ENCODE measurements around the gene HIVEP3.

HIVEP3 gene

DNA sequence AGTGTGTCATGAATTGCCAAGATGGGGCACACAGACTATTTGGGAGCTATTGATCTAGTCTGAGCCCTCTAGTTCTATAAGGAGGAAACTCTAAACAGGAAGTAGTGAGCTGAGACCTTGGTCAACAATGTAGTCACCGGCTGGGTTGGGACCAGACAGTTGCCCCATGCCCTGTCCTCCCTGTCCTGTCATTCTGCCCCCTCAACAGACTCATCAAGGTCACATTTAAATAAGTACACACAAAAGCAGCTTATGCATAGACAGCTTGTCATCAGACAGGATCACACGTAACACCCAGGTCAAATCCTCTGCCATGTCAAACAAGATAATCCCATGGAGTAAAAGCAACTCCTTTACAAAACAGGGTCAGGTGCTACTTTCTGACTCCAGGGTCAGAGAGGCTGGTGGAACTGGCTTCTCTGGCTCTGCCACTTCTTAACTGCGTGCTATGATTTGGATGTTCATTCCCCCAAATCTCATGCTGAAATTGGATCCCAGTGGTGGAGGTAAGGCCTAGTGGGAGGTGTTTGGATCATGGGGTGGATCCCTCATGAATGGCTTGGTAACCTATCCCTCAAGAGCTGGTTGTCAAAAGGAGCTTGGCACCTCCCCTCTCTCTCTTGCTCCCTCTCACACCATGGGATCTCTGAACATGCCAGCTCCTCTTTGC is 128.9 kb downstream of the HIVEP3 start:
- no peak for DNase-seq (ENCODE audit: low spot score)

DNA sequence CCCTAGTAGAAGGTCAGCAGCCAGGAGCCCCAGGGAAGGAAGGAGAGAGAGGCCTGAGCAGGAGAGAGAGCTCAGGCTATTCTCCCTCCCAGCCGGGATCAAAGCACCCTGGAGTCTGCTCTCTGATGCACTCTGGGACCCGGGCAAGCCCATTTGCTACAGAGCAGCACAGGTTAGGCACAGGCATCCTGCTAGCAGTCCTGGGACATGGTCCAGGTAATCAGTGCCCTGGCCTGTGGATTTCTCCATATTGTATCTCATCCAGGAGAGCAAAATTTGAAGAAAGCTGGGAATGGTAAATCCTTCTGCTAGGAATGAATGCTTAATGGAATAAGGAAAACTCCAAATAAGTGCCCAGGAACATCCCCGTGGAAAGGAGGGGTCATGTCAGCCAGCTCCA is 130.3 kb downstream of the HIVEP3 start:
- DNase-seq (ENCODE audit: low spot score) = no peak

DNA sequence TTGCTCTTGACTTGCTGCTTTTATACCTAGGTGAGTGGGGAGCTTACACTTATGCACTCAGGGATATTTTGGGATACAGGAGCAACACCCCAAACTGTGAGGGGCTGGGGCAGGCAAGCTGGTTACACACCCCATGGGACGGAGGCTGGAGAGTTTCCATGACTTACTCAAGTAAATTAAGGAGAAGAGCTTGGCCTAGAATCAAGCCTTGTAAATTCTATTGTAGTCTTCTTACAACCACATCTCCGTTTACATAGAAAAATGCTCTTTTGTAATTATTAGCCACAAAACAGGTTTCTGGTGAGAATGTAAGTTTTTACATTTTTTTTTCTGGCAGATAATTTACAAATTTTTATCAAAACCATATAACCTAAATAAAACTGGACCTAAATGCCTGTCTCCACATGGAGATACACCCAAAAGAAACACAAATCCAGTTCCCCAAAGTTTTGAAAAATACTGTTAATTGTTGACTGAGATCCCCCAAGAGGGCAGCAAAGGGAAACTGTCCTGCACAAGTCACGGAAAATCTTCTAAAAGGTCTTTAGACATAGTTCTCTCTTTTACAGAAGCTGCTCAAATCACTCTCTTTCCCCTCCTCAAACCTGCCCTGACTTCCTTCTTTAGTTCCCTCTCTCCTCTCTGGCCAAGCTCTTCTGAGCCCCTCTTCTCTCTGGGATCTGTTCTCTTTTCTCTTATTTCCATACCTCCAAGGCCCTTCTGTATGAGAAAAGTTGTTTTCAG is 134.0 kb downstream of the HIVEP3 start:
- DNase-seq (ENCODE audit: low spot score) = no peak

DNA sequence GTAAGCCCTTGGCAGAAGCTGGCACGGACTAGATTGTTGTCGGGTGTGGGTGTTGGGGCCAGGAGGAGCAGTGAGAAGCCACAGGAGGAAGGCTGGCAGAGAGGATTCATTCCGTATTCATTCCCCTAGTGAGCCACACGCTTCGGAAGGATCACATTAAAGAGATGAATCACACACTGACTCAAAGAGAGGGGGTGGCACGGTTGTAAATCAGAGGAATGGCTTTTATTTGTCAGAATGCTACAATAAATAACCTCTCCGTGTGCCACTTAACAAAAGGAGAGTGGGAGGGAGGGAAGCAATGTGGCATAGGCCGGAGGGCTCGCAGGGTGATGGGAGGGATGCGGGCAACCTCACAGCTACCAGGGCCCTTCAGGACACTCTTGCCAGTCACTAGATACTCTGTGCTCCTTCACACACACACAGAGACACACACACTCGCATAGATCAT is 135.5 kb downstream of the HIVEP3 start:
- no peak for DNase-seq (ENCODE audit: low spot score)

DNA sequence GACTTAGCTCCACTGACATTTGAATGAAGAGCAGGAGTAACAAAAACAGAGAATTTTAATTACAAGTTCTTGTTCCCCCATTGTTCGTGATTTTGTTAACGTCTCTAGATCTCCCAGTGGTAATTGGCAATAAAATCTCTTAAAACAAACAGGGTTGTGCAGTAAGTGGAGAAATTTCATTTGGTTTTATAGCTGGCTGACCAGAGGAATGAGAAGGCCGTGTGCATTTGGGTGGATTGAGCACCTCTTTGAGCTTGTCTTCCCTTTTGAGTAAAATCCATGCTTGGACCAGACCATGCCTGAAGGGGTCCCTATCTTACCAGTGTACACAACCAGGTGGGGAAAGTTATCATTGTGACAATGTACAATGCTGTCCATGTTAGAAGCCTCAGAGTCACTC is 137.8 kb downstream of the HIVEP3 start:
- no peak for DNase-seq (ENCODE audit: low spot score)

DNA sequence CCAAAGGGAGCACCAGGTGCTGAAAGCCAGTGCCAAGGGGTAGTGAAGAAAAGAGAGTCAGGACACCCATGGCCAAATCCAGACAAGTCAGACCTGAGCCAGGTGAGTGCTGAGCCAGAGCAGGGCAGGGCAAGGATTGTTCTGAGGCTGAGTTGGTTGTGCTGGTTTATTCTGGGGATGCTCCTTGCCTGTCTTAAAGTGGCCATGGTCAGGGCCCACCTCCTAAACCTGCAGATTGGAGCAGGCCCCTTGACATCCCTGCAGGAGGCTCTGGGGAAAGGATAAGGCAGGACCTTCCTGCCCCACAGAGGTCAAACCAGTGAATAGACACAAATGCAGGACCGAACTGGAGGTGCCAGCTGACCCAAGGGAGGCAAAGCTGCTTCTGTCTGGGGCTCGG is 138.4 kb downstream of the HIVEP3 start:
- DNase-seq (ENCODE audit: low spot score) = no peak

DNA sequence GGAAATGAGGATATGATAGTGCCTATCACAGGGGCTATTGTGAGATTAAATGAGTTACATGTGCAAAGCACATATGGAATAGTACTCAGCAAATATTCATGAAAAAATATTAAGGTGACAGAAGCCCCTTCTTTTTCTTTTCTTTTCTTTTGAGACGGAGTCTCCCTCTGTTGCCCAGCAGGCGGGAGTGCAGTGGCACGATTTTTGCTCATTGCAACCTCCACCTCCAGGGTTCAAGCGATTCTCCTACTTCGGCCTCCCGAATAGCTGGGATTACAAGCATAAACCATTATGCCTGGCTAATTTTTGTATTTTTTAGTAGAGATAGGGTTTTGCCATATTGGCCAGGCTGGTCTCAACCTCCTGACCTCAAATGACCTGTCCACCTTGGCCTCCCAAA is 139.4 kb downstream of the HIVEP3 start:
- DNase-seq (ENCODE audit: low spot score) = no peak

DNA sequence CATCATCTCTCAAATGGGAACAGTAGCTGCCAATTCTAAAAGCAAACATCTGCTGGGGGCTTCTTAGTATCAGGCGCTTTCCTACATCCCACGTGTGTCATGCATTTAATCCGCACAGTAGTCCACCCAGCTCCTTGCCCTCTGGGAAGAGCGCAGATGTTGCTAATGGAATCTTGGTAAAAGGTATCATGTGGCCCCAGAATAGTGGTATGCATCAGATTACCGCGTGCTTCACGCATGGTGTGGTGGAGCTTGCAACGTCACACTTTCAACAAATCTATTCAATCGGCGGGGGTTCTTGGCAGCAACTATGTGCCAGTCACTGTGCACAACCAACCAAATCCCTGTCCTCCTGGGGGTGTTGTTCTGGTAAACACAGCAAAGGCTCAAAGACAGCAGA is 141.0 kb downstream of the HIVEP3 start:
- no peak for DNase-seq (ENCODE audit: low spot score)

DNA sequence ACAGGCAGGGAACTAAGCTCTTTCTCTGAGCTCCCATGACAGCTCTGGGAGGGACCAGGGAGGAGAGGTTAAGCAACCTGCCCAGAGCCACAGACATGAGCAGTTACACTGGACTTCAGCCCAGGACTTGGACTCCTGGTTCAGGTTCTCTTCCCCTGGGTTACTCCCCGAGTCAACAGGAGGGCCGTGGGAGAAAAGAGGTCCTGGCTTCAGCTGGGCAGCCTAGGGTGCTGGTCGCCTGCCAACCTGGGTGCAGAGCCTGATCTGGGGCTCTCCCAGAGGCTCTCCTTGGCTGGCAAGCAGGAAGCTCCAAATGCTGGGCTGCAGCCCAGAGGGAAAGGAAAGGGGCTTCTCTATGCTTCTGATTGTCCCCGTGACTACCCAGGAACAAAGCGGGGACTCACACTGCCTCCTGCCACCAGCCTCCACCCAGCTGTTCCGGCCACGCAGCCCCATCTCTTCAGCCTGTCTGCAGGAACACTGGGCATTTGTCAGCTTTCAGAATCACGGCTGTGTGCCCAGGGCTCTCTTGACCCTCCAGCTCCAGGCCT is 141.8 kb downstream of the HIVEP3 start:
- no peak for DNase-seq (ENCODE audit: low spot score)

DNA sequence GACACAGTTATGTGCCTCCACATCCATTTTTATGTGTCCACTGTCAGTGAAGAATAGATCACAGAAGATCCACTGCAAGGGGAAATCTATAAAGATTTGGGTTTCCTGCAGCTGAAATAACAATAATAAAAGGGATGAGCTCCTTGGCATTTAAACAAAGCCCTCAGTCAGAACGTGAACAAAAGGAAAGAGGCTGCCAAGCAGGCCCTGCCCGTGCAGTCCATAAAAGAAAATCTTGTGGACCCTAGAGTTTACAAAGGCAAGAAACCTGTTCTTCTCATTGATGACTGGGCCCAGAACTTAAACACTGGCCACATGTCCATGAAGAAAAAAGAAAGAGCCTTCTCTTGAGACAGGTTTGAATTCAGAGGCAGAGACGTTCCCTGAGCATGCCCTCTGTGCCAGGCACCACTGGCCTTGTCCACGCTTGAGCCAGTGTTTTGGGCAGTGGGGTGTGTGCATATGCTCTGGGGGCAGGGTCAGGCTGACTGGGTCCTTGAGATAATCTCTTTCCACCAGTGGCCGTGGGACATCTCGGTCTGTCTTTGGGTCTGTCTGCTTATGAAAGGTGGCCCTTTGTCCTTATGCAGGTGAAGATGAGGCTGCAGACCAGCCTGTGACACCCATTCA is 142.7 kb downstream of the HIVEP3 start:
- DNase-seq (ENCODE audit: low spot score) = no peak

DNA sequence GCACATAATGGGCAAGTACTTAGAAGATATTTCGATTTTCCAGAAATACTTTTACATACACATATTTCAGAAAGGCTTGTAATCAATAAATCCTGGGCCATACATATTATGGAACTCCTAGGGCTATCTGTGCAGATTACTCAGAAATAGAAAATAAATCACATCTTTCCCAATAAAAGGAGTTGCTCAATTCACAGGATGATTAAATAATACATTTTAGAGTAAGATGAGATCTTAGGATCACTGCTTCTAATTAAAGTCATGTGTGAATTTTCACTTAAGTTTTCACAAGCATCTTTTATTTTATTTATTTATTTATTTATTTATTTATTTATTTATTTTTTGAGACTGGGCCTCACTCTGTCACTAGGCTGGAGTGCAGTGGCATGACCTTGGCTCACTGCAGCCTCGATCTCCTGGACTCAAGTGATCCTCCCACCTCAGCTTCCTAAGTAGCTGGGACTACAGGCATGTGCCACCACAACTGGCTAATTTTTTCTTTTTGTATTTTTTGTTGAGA is 144.2 kb downstream of the HIVEP3 start:
- no peak for DNase-seq (ENCODE audit: low spot score)

DNA sequence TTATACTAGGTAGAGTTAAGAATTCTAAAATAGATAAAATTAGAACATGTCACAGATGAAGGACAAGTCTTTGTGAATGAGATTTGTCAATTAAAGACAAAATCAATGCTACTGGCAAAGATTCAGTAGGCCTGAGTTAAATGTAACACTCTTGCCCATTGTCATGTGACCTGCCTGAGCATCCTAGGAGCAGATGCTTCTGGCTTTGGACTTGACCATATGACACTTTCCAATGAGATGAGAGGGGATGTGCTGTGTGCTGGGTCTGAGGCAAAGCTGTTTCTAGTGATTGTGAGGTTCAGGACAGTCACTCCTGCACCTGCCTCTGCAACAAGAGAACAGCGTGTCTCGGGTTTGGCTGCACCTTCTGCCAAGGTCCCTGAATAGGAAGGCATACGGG is 144.9 kb downstream of the HIVEP3 start:
- no peak for DNase-seq (ENCODE audit: low spot score)

DNA sequence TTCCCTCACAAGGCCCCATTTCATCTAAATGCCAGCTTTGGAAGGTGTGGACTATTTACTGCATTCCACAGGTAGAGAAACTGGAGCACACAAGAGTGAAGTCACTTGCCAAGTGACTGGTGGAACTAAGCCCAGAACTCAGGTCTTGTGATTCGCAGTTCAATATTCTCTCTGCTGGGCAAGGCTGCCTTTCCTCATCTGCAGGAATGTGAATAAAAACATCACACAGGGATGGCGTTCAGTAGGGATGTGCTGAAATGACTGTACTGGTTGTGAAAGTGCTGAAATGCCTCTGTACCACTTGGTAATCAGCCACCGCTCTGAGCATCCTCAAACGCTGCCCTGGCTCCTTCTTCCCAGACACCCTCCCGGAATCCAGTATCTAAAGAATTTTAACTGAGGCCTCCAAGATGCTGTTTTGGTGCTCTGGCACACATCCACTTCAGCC is 145.6 kb downstream of the HIVEP3 start:
- no peak for DNase-seq (ENCODE audit: low spot score)

DNA sequence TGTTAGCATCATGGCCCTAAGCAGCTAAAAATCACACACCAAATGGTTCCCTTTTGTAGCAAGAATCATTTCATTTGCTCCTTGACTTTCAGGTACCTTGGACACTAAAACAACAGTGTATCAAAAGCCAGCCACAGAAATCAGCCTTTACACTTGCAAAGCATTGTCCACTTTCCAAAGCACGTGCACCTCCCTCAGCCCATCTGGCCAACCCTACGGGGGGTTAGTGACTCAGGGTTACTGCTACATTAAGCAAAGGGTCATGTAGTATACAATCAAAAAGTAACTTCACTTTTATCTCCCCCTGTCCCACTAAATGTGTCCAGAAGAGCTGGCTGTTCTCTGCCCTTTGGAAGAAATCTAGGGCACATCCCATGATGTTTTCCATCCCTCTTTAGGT is 149.7 kb downstream of the HIVEP3 start:
- DNase-seq (ENCODE audit: low spot score) = no peak

DNA sequence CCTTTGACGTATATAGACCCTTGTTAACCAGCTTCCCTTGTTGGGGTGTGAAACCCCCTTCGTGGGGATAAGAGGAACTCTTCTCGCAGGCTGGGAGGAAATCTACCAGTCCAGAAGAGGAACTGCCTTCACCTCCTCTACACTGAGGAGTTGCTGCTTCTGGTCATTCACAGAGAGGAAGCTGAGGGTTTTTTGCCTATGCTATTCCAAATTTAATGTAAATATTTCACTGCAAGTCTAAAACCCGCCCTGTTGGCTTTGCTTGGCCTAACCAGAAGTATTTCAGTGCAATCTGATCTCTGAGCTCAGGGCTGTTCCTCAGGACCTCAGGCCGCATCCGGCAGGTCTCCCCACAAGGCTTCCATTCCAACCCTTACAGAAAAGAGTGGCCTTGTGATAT is 150.1 kb downstream of the HIVEP3 start:
- no peak for DNase-seq (ENCODE audit: low spot score)

DNA sequence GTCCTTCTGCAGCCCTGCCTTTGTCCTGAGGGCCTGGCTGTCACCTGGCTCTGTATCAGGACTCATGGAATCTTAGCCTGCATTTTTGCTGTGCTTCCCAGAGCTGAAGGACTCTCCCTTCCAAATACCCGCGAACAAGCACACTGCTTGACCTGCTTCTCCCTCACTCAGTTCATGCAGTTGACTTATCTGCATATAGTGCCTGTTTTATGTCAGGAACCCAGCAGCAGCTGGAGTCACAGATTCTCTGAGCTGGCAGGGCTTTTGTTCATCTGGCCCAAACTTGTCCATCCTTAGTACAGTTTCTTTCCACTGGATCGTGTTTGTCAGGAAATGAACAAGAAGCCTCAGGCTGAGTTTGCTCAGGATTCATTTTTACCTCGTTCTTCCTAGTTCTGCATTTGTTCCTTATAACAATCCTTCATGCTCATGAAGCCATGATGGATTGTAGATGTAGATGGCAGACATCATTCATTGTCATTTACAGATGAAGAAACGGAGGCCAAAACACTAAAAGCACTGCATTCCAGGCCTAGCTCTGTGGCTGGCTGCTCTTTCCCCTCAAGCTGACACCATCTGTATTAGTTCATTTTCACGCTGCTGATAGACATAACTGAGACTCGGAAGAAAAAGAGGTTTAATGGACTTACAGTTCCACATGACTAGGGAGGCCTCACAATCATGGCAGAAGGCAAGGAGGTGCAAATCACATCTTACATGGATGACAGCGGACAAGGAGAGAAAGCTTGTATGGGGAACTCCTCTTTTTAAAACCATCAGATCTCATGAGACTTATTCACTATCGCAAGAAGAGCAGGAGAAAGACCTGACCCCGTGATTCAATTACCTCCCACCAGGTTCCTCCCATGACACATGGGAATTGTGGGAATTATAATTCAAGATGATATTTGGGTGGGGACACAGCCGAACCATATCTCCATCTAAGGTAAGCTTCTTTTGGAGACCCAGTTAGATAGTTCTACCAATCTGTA is 150.9 kb downstream of the HIVEP3 start:
- DNase-seq (ENCODE audit: low spot score) = no peak

DNA sequence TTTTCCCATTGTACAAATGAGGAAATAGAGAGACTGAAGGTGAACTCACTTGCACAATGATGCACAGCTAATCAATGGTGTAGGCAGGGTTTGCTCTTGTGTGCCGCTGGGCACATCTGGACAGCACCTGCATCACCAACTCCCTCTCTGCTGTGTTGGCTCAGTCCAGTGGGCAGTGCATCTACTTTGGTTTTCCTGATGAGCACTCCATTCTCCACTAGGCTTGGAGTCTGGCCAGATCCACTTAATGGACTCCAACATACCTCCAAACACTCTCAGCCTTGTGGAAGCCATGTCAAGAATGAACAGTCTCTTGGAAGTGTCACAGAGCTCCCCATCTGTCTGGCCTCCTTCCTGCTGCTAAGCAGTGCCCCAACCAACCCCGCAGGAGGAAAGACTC is 152.2 kb downstream of the HIVEP3 start:
- DNase-seq (ENCODE audit: low spot score) = no peak

DNA sequence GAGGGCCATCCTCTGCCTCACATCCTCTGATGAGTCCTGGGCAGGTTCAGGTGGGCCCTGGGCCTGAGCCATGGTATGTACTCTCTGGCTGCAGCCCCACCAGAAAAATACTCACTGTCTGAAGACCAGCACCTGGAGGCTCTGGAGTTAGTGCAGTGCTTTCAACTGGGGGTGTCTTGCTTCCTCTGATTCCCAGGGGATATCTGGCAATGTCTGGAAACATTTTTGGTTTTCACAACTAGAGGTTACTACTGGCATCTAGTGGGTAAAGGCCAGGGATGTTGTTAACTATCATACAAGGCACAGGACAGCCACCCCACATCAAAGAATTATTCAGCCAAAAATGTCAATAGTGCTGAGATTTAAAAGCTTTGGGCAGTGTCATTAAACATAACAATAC is 152.7 kb downstream of the HIVEP3 start:
- no peak for DNase-seq (ENCODE audit: low spot score)

DNA sequence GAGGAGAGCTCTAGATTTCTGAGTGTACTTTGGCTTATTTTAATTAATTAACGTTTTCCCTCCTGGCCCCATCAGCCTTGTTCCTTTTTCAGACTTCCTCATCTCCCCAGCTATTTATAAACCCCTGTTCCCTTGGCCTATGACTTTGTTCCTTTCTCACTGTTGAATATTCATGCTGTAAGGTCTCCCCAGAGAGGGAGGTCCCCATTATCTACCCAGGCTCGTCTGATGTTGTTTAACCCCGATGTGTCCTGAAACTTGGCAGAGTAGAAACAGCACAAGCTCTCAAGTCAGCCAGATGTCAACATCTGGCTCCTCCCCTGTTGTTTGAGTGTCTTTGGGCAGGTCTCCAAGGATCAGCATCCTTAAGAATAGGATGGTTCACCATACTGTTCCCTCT is 153.6 kb downstream of the HIVEP3 start:
- DNase-seq (ENCODE audit: low spot score) = no peak

DNA sequence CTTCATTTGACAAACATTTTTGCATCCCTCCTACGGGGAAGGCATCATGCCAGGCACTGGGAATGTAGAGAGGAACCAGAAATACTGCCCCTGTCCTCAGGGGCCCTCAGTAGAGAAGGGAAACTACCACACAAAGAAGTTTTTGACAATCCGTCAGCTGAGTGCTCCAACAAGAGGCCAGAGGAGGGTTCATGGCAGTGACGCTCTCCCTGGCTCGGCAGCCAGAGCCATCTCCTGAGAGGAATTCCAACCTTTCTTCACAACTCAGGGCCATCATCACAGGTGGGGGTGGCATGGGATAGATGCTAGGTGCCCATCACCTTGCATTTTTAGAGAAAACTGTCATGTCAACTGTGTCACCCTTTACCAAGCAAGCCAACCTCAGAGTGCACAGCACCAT is 154.1 kb downstream of the HIVEP3 start:
- DNase-seq (ENCODE audit: low spot score) = no peak

DNA sequence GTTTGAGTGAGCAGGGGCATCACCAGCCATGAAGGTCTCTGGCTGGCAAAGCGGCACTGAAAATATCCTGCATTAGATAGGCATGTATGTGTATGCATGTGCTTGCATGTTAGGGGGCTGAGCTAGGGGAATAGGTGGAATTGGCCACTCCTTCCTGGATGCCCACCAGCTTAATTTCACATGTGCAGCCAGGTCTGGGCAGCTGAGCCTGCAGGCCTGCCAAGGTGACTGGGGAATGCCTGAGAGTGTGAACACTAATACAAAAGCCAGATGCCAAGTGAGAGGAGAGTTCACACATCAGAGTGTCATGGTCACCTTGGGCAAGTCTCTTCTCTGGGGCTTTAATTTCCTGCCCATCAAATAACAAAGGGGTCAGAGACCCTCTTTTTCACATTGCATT is 155.9 kb downstream of the HIVEP3 start:
- no peak for DNase-seq (ENCODE audit: low spot score)

DNA sequence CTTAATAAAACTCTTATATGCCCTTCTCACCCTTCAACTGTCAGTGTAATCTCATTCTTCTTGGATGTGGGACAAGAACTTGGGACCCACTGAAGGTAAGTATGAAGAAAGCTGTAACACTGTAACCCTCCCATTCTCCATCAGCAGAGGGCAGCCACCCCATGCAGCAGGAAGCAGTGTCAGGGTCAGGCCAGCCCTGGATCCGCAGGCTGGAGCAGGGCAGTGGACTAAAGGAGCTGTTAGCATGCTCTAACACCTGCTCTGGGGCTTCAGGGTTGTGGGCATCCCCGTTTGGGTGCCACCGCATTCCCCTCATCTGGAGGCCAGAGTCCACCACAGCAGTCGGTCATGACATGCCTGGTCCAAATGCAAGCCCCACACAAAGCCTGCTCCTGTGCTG is 156.5 kb downstream of the HIVEP3 start:
- DNase-seq (ENCODE audit: low spot score) = no peak
